Erythroblast (primary cell): ENCODE results near the gene PPT1.

Source experiments
- GATA1 ChIP-seq: IDR thresholded peaks from 2 replicates; pipeline ENCODE4 v1.6.1; 2011; ENCODE audit warnings: low read depth, mild to moderate bottlenecking, control low read depth, low read length, moderate library complexity
- POLR2A ChIP-seq: IDR thresholded peaks from 2 replicates; pipeline ENCODE4 v1.6.1; 2011; ENCODE audit warnings: mild to moderate bottlenecking, low read length

DNA sequence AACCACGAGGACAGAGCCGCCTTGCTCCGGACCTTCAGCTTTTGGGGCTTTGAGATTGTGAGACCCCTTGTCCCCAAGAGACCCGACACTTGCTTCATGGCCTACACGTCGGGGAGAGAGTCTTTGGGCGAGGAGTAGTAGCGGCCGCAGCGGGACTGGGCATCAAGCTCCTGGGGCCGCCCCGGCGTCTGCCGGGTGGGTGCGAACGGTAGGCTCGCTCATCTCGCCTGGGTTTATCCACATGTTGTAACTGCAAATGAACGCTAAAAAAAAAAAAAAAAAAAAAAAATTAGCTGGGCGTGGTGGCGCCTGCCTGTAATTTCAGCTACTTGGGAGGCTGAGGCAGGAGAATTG lies 36.2 kb upstream of the PPT1 start:
- TF ChIP-seq POLR2A (no peak), GATA1 (no peak)
